ENCODE measurements around the gene CR1.
"Not testable (repeated sequence)": the region's sequence is repeated elsewhere in the genome, so short reads cannot be mapped to it uniquely, and the experiment has no call there.

CR1 gene

DNA sequence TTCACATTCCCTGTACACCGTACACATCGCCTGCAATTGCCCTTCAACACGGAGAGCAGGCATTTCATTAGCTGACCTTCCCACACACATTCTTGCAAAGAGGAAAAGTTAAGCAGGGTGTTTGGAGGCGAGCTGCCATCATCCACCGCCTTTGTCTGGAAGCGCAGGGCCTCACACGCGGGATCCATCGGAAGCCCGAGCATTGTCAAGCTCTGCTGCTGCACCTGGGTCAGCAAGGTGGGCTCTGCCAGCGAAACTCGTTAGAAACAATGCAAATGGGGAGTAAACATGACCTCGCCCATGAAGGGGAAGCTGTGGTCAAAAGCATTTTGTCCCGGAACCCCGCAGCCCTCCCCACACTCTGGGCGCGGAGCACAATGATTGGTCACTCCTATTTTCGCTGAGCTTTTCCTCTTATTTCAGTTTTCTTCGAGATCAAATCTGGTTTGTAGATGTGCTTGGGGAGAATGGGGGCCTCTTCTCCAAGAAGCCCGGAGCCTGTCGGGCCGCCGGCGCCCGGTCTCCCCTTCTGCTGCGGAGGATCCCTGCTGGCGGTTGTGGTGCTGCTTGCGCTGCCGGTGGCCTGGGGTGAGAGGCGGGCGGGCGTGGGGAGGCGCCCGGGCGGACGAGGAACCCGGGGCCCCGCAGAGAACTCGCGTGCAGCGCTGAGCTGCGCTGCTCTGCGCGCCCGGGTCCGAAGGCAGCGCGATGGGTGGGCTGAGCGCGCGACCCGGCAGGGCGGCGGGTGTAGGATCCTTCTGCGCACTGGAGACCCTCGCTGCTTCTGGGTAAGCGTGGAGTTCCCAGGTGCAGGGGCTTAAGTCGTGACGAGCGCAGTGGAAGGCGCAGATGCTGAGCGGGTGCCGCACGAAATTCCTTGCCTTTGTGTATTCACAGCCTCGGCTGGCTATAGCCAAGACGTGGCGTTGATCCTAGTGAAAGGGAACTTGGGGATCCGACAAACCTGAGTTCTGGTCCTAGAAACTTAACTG, at the start of gene CR1:
Gene CR1 (plus strand): TSS at position 357 of the 992 bp plus-strand sequence. CDS start 111 bp downstream, at position 468.
- no peak for DNase-seq

DNA sequence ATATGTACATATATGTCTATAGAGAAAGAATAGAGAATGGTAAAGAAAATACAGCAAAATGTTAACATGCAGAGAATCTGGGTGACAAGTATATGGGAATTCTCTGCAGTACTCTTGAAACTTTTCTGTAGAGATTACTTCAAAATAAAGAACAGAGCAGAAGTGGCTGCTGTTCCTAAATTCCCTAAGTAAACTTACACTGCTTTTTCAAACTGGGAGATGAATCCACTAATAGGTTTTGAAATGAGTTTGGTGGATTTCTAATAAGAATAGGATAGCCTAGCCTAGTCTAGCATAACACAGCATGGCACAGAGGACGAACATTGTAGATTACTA, 42.3 kb upstream of the CR1 start:
- no peak for DNase-seq

DNA sequence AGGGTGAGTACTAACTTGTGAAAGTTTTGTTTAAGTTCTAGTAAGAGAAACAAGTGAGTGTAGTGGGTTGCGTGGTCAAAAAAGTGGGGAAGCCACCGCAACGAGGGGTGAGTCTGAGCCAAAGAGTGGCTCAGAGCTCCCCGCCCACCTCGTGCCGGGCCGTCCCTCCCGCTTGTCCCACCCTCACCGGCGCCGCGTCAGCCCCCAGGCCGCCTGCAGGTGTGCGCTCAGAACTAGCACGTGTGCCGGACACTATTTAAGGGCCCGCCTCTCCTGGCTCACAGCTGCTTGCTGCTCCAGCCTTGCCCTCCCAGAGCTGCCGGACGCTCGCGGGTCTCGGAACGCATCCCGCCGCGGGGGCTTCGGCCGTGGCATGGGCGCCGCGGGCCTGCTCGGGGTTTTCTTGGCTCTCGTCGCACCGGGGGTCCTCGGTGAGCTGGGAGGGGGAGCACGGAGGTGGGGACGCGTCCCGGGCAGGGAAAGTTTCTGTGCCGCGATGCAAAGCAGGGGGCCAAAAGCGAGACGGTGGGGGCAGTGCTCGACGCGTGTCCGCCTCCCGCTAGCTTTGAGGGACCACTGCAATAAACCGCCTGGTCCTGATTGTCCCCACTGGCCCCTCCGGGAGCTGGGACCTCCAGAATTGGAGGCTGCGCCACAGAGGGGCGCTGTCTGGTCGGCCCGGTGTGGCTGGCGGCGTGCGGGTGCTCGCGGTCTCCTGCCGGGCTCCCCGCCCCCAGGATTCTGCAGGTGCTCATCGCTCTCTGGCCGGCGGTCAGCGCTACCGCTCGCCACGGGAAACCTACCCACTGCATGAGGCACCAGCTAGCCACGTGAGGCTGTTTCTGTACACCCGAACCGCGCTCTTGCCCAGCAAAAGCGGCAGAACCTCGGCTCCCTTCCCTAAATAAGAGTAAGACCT, 41.7 kb upstream of the CR1 start, which contains the start of gene CR2:
Gene CR2 (plus strand): TSS at position 283 of the 919 bp plus-strand sequence. CDS start 91 bp downstream, at position 374.
- DNase-seq: no peak

DNA sequence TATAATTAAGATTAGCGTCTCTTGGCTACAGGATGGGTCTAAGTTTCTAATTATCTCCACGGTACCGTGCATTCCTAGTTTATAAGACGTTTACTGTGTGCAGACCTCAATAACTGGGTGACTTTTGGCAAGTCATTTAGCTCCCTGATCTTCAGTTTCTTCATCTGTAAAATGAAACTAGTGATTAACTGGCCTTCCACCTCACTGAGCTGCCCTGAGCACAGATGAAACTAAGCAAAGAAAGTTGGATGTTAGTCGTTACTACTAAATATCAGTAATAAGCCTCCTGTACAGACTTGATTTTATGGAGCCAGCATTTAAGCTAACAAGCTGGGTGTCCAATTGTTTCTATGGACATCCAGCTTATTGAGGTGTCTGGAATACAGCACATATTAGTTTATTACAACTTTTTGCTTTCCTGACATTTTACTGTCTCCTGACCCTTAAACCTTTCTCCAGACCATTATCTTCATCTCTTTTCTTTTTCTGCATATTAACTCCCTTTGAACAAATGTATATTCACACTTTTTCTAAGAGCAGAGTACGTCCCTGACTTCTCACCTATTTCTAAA, 40.7 kb upstream of the CR1 start:
- DNase-seq: no peak

DNA sequence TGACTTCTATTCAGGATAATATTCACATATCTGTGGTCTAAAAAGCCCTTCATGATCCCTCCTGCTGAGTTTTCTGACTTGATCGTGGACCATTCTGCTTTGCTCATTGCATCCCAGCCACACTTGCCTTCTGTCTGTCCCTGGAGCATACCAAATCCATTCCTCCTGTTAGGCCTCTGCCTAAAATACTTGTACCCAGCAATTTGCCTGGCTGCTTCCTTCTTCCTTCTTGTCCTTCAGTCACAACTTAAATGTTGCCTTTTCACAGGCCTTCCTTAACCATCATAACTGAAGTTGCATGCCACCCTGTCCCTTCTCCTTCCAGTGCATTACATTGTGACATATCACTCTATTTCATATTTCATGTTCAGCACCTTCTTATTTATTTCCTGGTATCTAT, 37.5 kb upstream of the CR1 start:
- DNase-seq: no peak

DNA sequence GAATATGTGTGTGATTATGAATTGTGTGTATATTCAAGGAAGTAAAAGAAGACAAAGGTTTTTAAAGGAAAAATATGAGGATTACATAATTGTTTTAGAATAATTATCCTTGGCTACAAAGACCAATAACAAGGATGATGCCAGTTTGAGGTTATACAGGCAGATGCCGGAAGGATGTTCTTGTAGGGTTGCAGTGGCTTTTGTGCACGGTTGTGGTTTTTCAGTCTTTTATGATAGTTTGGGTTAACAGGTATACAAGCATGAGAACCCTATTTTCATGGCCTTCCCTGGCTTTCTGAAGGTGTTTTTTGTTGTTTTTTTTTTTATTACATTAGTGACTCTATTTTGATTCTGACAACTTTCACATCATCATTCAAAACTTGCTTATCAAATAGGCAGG, 36.9 kb upstream of the CR1 start:
- no peak for DNase-seq

DNA sequence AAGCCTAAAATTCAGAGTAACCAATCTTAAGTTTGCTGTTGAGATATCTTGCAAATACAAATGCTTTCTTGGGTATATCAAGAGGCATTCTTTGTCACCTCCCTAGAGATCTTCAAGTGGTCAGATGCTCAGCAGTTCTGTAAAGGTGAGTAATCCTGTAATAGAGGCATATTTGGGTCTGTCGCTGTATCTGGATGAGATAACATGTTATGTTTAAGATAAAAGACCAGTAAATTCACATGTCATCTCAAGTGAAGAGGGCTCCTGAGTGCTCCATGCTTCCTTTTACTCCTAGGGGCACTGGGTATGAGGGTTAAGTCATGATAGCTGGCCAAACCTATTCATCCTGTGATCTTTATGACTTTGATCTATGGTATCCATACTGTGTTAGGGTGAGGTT, 34.3 kb upstream of the CR1 start:
- no peak for DNase-seq

DNA sequence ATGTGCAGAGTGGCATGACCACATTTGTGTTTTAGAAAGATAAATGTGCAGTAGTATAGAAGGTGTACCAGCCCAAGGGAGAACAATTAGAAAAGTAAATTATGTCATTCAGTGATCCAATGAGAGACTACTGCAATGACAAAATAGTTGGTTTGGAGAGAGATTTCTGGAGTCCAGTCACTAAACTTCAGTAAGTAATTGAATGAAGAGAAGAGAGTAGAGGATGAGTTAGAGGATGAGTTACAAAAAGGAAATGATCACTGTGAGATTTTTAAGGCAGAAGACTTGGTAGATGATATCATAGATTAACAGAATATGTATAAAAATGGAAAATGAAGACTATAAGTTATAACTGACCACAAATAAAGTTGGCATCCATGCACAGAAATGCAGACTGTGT, 33.4 kb upstream of the CR1 start:
- no peak for DNase-seq

DNA sequence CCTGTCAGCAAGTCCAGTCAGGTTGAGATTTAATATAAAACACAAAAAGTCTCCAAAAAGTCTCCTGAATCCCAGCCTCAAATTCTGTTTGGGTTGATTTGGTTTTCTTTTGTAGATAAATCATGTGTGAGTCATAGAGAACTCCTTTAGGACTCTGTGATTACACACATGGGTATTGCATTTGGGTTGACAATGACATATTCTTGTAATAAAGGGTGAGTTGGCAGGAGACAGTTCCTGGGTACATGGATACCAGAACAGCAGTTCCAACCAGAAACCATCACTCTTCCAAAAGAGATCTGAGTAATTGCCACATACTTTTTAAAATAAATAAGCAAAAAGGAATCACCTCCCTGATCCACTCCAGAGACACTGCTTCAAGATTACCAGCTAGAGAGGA, 32.9 kb upstream of the CR1 start:
- no peak for DNase-seq

DNA sequence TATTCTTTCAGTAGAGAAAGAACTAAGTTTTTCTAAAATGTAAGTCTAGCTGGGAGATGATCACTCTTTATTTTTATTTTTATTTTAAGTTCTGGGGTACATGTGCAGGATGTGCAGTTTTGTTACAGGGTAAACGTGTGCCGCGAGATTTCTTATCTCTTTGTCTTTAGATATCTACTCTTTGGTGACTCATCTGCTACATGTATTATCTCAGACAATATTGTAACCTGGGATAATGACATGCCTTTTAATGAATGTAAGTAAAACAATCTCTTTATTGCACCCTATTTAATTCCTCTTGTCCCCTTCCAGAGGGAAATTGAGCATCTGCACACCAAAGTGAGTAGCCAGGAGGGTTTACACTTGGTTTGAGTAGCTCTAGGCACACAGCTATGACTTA, 32.4 kb upstream of the CR1 start:
- DNase-seq: no peak

DNA sequence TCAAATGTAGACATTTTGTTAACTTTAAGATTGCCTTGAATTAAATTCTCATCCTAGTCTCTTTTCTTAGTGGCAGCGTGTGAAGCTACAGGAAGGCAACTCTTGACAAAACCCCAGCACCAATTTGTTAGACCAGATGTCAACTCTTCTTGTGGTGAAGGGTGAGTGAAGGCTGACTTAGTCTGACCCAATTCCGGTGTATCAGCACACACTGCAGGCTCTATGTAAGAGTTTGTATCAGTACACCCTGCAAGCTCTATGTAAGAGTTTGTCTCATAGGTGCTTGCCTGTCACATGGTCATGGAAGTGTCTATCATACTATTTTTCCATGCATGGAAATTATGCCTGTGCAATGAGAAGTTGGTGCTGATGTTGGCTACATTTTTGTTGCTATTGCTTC, 25.0 kb upstream of the CR1 start:
- DNase-seq: no peak

DNA sequence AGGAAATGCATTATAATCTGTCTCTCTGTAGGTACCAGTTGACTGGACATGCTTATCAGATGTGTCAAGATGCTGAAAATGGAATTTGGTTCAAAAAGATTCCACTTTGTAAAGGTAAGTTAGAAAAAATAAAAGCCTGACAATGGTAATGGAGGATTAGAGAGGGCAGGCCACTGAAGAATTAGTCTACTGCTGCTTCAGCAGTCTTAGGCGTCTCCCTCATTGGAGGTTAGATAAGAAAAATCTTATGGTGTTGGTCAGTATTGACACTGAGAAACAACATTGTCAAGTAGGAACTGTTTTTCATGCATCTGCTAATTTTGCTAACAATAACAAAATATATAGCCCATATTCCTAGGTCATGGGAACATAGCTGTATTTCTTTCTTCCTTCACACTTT, 21.7 kb upstream of the CR1 start:
- no peak for DNase-seq

DNA sequence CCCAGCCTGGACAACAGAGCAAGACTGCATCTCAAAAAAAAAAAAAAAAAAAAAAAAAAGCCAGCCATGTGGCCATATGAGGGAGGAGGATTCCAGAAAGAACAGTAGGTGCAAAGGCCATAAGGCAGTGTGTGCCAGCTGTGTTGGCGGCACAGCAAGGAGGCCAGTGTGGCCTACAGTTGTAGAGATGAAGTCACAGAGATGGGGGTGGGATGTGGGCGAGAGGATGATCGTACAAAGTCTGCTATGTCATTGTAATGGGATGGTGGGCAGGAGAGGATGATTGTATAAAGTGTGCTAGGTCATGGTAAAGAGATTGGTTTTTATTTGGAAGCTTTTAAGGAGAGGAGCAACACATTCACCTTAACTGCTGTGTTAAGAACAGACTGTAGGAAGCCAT, 9.8 kb upstream of the CR1 start:
- DNase-seq: no peak

DNA sequence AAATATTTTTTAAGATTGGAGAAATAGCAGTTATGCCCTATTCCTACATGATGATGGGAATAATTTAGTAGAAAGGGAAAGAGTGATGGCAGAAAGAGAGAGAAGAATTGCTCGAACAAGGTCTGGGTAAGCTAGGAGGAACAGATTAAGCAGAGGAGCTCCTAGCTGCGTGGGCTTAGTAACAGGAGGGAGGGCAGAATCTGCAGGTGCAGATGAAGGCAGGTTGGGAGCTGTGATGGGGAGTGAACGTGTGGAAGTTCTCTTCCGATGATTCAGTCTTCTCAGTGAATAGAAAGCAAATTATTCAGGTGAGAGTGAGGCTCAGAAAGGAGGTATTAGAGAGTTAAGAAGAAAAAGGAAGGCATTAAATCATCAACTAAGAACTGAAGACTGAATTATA, 8.3 kb upstream of the CR1 start:
- DNase-seq: no peak

DNA sequence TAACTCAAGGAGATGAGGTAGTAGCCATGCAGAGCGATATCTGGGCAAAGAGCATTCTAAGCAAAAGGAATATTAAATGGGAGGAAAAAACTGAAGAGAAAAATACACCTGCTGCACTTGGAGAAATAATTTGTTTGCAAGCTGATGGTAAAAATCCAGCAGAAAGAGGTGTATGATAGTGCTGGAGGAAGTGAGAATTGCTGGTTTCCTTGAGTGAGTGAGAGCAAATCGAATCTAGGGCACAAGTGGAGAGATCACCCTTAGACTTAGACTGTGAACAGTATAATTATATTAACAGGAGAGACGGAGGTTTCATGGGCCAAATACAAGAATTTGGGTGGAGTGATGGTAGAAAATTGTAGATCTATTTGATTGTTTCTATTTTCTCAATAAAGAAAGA, 2.7 kb upstream of the CR1 start:
- DNase-seq: no peak

DNA sequence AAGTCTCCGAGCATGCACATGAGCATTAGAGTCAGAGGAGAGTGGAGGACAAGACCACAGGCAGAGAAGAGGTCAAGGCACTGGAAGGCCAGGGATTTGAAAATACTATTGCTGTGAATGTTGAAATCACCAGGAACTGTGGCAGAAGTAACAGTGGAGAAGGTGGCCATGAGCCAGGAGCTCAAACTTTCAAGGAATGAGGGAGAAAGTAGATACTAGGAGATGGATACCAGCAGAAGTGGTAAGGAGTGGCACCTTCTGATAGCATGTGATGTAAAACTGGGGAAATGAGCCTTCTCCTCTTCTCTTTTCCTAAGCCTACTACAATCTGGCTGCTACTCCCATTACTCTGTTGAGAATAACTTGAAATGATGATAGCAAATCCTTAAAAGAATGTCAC, 1.8 kb upstream of the CR1 start:
- DNase-seq: no peak

DNA sequence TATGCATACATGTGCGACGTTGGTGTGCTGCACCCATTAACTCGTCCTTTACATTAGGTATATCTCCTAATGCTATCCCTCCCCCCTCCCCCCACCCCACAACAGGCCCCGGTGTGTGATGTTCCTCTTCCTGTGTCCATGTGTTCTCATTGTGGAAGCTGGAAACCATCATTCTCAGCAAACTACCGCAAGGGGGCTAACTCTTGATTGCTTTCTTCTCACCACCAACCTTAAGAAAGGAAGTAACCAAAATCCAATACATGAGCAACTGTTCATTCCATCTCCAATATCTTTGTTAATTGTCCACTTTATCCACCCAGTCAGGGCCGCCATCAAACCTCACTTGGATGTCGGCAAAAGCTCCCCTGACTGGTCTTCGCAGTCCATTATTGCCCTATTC, 676 bp upstream of the CR1 start:
- not testable (repeated sequence) for DNase-seq

DNA sequence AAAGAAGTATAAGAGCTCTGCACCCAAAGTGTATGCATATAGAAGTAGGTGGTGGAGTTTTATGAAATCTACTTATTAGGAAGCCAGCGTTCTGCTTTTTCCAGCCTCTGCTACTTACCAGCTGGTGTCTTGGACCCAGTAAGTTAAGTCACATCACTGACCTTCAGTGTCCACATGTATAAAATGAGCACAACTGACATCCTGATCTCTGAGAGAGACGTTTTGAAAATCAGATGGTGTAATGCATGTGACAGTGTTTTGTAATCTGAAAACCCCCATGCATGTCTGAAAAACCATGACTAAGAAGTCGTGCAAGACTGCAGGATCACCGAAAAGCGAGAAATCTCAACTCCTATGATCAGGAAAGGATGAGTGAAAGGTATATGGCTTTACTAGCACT, 2.0 kb downstream of the CR1 start:
- no peak for DNase-seq

DNA sequence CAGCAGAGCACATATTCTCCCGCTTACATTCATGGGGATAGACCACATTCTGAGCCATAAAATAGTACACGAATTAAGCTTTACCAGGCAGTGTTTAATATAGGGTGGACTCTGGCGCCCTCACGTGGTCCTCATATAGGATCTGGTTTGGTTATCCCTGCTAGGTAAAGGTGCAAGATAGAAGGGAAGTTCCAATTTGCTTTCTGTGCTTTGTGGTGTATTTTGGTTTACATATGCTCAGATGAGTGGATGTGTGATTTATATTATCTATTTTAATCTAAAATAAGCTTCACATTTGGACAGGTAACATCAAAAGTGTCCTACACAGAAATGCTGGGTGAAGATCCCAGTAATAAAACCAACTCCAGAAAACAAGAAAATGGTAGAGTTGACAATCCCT, 3.6 kb downstream of the CR1 start:
- DNase-seq: no peak

DNA sequence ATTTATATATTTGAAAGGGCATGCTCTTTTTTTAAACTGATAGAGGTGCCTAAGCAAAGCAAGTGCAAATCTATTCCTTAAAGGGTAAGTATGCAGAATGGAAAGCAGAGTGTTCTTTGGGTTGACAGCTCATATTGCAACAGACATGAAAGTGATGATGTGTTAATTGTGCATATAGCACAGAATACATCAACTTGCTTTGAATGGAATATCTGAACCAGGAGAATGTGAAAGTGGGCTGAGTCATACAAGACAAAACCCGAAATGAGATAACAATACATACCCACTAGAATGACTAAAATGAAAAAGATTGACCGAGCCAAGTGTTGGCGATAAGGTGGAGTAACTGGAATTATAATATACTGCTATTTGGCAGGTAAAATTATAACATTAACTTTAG, 4.3 kb downstream of the CR1 start:
- no peak for DNase-seq

DNA sequence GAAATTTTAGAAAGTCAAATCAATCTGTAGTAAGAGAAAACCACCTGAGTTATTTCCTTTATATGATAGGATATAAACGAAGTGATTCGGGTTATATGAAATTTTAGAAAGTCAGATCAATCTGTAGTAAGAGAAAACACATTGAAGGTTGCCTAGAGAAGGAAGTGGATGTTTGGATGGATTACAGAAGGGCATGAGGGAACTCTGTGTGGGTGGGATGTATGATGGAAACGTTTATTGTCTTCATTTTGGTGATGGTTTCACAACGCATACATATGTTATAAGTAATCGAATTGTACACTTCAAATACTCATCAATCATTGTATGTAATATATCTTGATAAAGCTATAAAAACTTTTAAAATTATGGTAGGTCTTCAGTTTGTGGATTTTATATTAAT, 5.1 kb downstream of the CR1 start:
- DNase-seq: no peak

DNA sequence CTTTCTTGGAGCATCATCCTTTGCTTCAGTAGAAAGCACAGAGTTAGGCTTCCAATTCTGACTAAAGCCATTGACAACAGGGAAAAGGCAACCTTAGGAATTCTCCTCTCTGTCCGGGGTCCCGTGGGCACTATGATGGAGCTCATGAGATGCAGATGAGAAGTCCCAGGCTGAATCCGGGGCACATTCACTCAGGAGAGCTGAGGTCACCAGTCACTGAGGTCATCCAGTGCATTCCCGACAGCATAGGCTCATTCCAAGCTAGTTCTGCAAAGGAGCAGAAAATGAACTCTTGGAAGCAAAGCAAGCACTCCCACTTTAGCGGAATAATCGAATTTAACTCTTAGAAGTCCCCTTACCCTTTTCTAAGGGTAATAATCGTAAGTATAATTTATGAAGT, 6.8 kb downstream of the CR1 start:
- no peak for DNase-seq

DNA sequence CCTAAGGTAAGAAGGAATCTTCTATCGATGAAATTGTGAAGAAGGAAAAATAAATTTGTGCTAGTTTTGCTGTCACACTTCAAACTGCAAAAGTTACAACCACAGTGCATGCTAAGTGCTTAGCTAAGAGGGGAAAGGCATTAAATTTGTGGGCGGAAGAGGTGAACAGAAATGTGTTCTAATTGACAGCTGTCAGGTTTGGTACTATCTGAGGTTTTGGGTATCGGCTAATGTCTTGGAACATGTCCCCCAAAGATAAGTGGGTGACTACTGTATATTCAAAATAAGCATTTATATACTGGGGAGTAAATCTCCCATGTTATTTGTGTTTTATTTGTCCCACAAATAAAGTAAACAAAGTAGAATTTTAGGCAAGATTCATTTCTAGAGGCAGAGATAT, 8.0 kb downstream of the CR1 start:
- DNase-seq: no peak

DNA sequence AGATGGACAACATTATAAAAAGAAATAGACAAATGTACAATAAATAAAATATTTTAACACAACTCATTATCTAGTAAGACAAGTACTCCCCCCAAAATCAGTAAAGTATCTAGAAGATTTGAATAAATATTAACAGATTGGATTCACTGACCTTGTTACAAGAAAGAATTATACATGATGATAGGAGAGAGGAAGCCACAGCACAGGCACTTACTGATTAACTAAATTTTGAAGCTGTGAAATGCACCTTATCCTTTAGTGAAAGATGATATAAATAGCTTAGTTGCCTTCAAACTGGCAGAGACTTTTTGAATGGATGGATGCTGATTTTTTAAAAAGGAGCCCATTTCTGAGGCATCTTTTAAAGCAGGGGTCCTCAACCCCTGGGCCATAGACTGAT, 8.5 kb downstream of the CR1 start:
- DNase-seq: no peak
